IPS-20b (cell line): ENCODE data around the gene CHPF2.
A peak's percentile ranks its signal among the peaks of the same experiment; 100 is the strongest.

Experiments used
- H3K27ac ChIP-seq: one replicate; pipeline ENCODE4 v1.5.1; 2013; ENCODE audit warnings: low read length
- H3K27me3 ChIP-seq: 2 replicates; pipeline ENCODE4 v1.6.1; 2013; ENCODE audit warnings: mild to moderate bottlenecking, low read length, inconsistent platforms; ENCODE audit not compliant: insufficient read depth
- H3K36me3 ChIP-seq: 2 replicates; pipeline ENCODE4 v1.6.1; 2013; ENCODE audit warnings: low read depth, mild to moderate bottlenecking, inconsistent platforms, low read length, moderate library complexity; ENCODE audit not compliant: insufficient read depth
- H3K4me1 ChIP-seq: 2 replicates; pipeline ENCODE4 v1.6.1; 2013; ENCODE audit warnings: mild to moderate bottlenecking, control low read depth, inconsistent platforms, low read length, moderate library complexity; ENCODE audit not compliant: insufficient read depth
- H3K4me3 ChIP-seq: 2 replicates; pipeline ENCODE4 v1.5.1; 2013; ENCODE audit warnings: mild to moderate bottlenecking, low read length, inconsistent platforms
- H3K9ac ChIP-seq: 2 replicates; pipeline ENCODE4 v1.6.1; 2013; ENCODE audit warnings: low read depth, mild to moderate bottlenecking, inconsistent platforms, low read length, moderate library complexity
- H3K9me3 ChIP-seq: 2 replicates; pipeline ENCODE4 v1.6.1; 2013; ENCODE audit warnings: mild to moderate bottlenecking, low read depth, low read length, inconsistent platforms; ENCODE audit not compliant: insufficient read depth

The CHPF2 gene

DNA sequence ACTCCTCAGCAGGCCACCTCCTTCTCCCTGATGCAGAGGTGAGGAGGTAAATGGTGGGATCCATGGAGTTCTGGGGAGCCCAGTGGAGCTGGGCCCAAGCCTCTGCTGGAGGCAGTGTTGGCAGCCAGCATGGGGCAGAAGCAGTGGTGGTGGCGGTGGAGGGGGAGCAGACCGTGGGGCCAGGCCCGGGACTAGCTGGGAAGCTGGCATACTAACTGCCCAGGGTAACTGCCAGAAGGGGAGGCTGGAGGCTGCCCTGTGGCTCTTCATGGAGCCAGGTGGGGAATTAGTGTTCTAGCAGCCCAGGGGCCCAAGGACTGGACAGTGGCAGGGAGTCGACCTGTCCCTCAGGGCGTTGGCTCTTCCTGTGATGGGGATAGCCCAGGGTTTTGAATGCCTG lies 32.3 kb downstream of the CHPF2 start:
- Histone ChIP-seq H3K4me1 (no peaks in the 10 kb centered on the region), H3K9me3 (no peaks in the 10 kb centered on the region), H3K27ac (no peak overlapping the region), H3K36me3 (no peaks in the 10 kb centered on the region), H3K4me3 (no peak overlapping the region), H3K27me3 (peaks cover 11% of the 10 kb centered on the region; the same call in 1 of the 2 replicates), H3K9ac (no peak overlapping the region)

DNA sequence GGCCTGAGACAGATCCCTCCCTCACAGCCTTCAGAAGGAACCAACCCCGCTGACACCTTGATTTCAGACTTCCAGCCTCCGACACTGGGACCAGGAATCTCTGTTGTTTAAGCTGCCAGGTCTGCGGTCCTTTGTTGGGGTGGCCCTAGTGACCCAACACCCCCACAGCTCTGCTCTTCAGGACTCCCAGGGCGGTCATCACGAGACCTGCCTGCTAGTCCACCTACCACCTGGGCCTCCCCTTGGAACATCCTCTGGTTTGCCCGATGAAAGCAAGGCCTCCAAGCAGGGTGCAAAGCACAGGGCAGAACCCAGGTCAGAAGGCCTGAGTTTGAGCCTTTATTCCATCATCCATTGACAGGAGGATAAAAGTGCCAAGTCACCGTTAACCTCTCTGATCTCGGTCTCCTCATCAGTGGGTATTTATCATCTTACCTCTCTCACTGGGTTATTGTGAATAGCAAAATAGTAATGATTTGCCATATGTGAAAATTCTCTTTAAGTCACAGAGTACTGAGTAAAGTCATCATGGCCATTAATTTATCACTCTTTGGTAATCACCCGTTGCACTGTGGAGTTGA lies 33.2 kb downstream of the CHPF2 start:
- no peaks in the 10 kb centered on the region for H3K36me3 ChIP-seq
- no peak overlapping the region for H3K27ac ChIP-seq
- H3K4me3 ChIP-seq = no peak overlapping the region
- H3K27me3 ChIP-seq = peaks cover 11% of the 10 kb centered on the region; the same call in 1 of the 2 replicates
- H3K9me3 ChIP-seq = no peaks in the 10 kb centered on the region
- no peak overlapping the region for H3K9ac ChIP-seq
- no peaks in the 10 kb centered on the region for H3K4me1 ChIP-seq

DNA sequence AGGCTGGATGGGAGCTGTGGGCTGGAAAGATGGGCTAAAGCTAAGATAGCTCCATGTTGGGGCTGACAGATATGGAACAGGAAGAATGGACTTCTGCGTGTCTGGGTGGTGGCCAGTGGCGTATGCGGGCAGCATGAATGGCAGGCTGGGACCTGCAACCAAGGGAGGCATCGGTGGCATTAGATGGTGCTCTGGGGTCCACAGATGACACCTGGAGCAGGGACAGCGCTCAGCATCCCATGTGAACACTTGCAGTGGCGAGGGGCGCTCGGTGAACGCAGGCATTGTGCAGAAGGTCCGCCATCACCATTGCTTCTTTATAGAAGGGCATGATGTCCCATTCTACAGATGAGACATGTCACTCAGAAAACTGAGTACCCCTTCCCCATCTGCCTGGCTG lies 37.2 kb downstream of the CHPF2 start:
- H3K9me3 ChIP-seq = no peaks in the 10 kb centered on the region
- no peak overlapping the region for H3K4me3 ChIP-seq
- H3K36me3 ChIP-seq = no peaks in the 10 kb centered on the region
- H3K9ac ChIP-seq = no peak overlapping the region
- H3K27ac ChIP-seq = no peak overlapping the region
- 0 out of 2 replicates have a peak, but pooled peaks cover under 1% of the 10 kb centered on the region for H3K27me3 ChIP-seq
- no peaks in the 10 kb centered on the region for H3K4me1 ChIP-seq

DNA sequence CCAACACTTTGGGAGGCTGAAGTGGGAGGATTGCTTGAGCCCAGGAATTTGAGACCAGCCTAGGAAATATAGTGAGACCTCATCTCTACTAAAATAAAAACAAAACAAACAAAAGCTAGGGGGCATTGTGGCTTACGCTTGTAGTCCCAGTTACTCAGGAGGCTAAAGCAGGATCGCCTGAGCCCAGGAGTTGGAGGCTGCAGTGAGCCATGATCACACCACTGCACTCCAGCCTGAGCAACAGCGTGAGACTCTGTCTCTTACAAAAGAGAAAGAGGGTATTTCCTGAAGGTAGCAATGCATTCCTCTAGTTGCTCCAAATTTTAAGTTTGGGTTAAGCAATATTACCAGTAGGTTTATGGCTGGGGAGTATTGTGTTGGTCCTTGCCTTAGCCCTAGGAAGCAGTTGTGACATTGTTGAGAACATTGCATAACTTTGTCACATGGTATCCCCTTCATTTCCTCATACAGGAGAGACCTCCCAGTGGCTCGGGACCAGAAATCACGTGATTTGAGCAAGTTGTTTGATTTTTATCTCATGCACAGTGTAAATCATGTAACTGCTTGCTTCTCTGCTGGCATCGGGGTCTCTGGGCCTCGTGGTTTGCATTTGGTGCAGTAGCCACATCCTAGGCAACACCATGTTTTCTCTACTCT lies 39.5 kb downstream of the CHPF2 start:
- H3K4me1 ChIP-seq = no peaks in the 10 kb centered on the region
- no peak overlapping the region for H3K27ac ChIP-seq
- H3K36me3 ChIP-seq = no peaks in the 10 kb centered on the region
- H3K27me3 ChIP-seq = peaks cover 23% of the 10 kb centered on the region
- no peak overlapping the region for H3K9ac ChIP-seq
- H3K4me3 ChIP-seq = no peak overlapping the region
- H3K9me3 ChIP-seq = no peaks in the 10 kb centered on the region

DNA sequence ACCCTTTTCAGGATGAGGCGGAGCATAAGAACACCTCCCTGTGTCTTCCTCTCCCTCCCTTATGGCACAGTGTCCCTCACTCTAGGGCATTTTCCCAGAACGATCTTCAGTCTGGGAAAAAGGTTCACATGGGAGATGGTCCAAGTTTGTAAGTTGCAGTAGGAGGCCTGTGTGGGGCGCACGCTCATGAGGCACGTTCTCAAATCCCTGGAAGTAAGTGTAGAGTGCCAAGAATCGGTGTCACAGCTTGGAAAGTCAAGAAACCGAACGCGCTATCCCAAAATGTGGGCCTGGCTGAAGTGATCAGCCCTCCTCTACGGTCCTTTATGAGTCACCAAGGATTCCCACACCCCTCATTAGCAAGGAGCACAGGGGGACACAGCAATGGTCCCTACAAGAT lies 40.1 kb downstream of the CHPF2 start:
- Histone ChIP-seq H3K4me1 (no peaks in the 10 kb centered on the region), H3K27ac (no peak overlapping the region), H3K9me3 (no peaks in the 10 kb centered on the region), H3K4me3 (no peak overlapping the region), H3K27me3 (peaks cover 26% of the 10 kb centered on the region), H3K9ac (no peak overlapping the region), H3K36me3 (no peaks in the 10 kb centered on the region)

DNA sequence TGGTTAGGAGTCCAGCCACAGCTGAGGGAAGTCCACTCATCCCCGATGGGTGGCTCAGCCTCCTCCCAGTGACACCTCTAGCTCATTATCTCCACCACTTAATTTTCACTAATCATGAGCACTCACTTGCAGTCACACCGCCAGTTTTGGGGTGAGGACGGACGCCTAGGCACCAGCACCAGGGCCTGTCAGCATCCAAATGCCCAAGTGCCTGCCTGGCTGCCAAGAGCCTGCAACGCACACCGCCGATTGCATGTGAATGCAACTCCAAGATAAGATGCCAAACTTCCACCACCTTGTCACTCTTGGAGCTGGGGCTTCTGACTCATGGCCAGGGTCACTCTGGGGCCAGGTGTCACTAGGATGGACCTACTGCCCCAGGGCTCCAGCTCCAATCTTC lies 40.6 kb downstream of the CHPF2 start:
- Histone ChIP-seq H3K27me3 (peaks cover 31% of the 10 kb centered on the region), H3K4me3 (no peak overlapping the region), H3K36me3 (no peaks in the 10 kb centered on the region), H3K27ac (no peak overlapping the region), H3K4me1 (no peaks in the 10 kb centered on the region), H3K9me3 (no peaks in the 10 kb centered on the region), H3K9ac (no peak overlapping the region)

DNA sequence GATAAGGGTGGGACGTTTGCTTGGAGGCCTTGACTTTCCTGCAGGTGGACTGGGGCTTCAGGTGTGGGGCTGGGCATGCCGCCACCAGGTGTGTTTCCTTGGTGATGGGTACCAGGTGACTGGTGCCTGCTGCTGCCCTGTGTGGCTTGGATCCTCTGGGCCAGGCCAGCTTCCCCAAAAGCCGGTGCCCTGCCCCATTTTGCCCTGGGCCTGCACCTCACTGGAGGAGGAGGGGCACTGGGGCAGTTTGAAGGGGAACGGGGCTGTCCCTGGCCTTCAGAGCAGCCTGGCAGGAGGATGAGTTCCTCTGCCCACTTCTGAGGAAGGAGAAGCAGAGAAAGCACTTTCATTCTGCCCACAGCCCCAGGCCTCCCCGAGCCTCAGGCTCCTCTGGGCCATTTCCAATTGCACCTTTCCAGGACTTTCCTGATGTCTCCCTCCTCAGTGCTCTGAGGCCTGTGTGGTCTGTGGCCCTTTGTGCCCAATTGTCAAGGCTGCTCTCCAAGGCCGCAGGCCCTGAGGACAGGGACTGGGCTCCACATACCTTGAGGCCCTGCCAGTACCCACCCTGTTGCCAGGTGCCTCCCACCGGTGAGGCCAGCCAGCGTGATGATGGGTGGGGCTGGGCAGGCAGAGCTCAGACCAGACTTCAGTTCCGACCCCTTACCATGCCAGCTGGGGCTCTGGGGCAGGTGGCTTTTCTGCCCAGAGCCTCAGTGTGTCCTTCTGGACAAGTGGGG lies 41.5 kb downstream of the CHPF2 start:
- Histone ChIP-seq H3K27me3 (peaks cover 38% of the 10 kb centered on the region), H3K9ac (no peak overlapping the region), H3K27ac (no peak overlapping the region), H3K9me3 (no peaks in the 10 kb centered on the region), H3K4me1 (no peaks in the 10 kb centered on the region), H3K36me3 (no peaks in the 10 kb centered on the region), H3K4me3 (no peak overlapping the region)

DNA sequence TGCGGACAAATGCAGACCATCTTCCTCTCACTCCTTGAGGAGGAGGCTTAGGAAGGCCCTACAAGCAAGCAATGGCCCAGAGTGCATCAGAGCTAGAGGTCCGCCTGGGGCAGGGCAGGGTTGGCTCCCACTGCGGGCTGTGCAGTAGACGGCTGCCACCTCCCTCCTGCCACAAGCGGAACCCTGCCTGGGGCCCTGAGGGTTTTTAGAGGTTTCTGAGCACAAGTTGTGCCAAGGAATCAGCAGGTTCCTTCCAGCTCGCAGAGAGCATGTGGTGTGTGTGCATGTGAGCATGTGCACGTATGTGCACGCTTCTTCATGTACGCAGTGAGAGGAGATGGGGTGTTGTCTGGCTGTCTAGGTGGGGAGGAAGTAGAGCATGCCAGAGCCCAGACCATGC lies 42.1 kb downstream of the CHPF2 start:
- no peak overlapping the region for H3K9ac ChIP-seq
- H3K27me3 ChIP-seq = peaks cover 44% of the 10 kb centered on the region
- no peaks in the 10 kb centered on the region for H3K36me3 ChIP-seq
- no peak overlapping the region for H3K4me3 ChIP-seq
- no peaks in the 10 kb centered on the region for H3K9me3 ChIP-seq
- H3K4me1 ChIP-seq = no peaks in the 10 kb centered on the region
- no peak overlapping the region for H3K27ac ChIP-seq

DNA sequence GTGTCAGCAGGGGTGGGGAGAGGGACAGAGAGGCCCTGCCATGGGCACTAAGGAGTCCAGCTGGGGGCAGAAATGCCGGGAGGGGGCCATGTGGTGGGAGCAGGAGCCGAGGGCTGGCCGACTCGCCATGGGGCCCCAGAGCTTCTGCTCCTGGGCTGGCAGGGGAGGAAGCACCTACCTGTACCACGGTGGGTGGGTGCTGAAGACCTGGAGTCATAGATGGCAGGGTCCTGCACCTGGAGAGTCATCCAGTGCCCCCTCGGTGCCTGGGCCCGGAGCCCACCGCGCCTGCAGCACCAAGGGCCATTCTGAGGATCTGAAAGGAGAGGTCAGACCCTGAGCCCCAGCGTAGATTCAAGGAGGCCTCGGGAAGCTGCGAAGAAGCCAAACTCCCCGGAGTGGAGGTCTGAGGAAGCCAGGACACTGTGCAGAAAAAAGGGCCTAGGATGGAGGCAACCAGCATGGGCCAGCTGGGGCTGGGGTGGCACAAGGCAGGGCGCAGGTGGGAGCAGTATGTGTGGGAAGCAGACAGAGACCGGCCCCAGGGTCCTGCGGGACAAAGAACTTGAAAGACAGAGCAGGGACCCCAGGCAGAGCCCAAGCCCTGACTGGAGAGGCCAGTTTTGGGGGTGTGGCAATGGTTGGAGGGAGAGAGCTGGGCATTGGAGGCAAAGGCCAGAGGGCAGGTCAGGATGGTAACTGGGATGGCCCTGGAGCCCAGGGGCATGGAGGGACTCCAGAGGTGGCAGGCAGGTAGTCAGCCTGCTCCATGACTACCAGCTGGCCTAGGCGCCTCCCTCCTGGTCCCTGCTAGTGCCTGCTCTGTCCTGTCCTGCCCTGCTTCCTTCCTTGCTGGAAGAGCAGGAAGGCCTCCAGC lies 42.9 kb downstream of the CHPF2 start:
- H3K9ac ChIP-seq = no peak overlapping the region
- H3K36me3 ChIP-seq = no peaks in the 10 kb centered on the region
- H3K4me1 ChIP-seq = no peaks in the 10 kb centered on the region
- no peaks in the 10 kb centered on the region for H3K9me3 ChIP-seq
- peaks cover 50% of the 10 kb centered on the region for H3K27me3 ChIP-seq
- no peak overlapping the region for H3K4me3 ChIP-seq
- no peak overlapping the region for H3K27ac ChIP-seq

DNA sequence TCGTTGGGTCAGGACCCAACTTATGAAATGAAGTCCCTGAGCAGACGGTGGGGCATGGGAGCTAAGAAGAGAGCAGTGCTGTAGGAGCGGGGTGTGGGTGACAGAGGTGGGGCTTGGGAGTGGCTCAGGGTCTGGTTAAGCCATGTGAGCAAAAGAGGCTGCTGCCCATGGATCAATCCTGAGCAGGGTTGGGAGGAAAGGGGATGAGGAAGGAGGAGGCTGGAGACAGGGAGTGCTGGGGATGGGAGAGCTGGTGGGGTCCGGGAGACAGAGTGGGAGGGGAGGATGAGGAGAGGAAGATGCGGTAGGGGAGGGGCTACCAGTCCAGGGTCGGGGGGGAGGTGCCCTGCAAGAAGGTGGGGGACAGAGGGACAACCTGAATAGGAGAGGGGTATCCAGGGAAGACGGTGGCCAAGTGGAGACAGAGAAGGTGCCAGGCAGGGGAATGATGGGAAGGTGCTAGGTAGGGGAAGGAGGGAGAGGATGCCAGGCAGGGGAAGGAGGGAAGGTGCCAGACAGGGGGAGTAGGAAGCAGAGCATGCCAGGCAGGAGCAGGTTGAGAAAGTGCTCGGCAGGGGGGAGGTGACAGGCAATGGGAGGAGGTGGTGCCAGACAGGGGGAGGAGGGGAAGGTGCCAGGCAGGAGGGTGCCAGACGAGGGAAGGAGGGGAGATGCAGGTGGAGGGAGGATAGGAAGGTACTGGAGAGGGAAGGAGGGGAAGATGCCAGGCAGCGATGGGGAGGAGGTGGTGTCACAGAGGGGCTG lies 43.7 kb downstream of the CHPF2 start:
- no peak overlapping the region for H3K9ac ChIP-seq
- H3K4me1 ChIP-seq = no peaks in the 10 kb centered on the region
- peak overlapping the region; percentile 53; the same call in 1 of the 2 replicates for H3K4me3 ChIP-seq
- H3K9me3 ChIP-seq = no peaks in the 10 kb centered on the region
- H3K27ac ChIP-seq = no peak overlapping the region
- peaks cover 54% of the 10 kb centered on the region for H3K27me3 ChIP-seq
- H3K36me3 ChIP-seq = no peaks in the 10 kb centered on the region
